Choroid plexus epithelial cell (primary cell): ENCODE measurements around the gene TTBK2.

Experiments
- DNase-seq: peaks from one replicate; pipeline ENCODE4 v3.0.0-alpha.2; 2010; ENCODE audit warnings: low read depth
- H3K4me3 ChIP-seq: 2 replicates; pipeline ENCODE4 v1.5.1; 2011; ENCODE audit warnings: low read depth, mild to moderate bottlenecking, control low read depth, low read length, moderate library complexity
- TF ChIP-seq, protein P1 (sequence below): conservative IDR thresholded peaks from 2 replicates; pipeline ENCODE4 v1.5.1; 2011; ENCODE audit warnings: low read depth, mild to moderate bottlenecking, control low read depth, inconsistent platforms, low read length, moderate library complexity

The TTBK2 gene

GRCh38 chr15:42937143-42937542, 16.6 kb upstream of the TTBK2 start:
- no peak overlapping the region for H3K4me3 ChIP-seq
- TF ChIP-seq, protein P1, sequence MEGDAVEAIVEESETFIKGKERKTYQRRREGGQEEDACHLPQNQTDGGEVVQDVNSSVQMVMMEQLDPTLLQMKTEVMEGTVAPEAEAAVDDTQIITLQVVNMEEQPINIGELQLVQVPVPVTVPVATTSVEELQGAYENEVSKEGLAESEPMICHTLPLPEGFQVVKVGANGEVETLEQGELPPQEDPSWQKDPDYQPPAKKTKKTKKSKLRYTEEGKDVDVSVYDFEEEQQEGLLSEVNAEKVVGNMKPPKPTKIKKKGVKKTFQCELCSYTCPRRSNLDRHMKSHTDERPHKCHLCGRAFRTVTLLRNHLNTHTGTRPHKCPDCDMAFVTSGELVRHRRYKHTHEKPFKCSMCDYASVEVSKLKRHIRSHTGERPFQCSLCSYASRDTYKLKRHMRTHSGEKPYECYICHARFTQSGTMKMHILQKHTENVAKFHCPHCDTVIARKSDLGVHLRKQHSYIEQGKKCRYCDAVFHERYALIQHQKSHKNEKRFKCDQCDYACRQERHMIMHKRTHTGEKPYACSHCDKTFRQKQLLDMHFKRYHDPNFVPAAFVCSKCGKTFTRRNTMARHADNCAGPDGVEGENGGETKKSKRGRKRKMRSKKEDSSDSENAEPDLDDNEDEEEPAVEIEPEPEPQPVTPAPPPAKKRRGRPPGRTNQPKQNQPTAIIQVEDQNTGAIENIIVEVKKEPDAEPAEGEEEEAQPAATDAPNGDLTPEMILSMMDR, result no peak

DNA sequence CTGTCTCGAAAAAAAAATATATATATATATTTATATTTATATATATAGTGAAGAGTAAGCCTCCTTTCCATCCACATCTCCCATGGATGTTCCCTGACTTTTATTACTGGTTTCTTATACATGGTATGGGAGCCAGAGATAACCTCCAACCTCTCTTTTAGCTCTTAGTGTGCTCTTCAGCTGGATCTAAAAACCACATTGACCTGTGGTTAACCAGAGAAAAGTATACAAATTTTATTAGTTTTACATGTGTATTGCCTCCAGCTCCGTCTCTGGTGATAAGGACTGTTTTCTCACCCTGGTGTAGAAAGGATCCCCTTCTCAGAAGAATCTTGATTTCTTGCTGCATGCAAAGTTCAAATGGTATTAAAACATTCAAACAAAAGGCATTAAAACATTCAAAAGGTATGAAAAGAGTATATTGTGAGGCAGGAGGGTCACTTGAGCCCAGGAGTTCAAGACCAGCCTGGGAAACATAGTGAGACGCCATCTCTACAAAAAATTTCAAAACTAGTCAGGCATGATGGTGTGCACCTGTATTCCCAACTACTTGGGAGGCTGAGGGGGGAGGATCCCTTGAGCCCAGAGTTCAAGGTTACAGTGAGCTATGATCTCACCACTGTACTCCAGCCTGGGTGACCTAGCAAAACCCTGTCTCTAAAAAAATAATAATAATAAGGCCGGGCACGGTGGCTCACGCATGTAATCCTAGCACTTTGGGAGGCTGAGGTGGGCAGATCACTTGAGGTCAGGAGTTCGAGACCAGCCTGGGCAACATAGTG, 13.5 kb upstream of the TTBK2 start:
- H3K4me3 ChIP-seq, result no peak overlapping the region
- peak; percentile 50 for DNase-seq
- TF ChIP-seq, protein P1, result no peak

More at GRCh38 chr15:42937143-42937542, 16.6 kb upstream of the TTBK2 start:
- DNase-seq, result no peak

DNA sequence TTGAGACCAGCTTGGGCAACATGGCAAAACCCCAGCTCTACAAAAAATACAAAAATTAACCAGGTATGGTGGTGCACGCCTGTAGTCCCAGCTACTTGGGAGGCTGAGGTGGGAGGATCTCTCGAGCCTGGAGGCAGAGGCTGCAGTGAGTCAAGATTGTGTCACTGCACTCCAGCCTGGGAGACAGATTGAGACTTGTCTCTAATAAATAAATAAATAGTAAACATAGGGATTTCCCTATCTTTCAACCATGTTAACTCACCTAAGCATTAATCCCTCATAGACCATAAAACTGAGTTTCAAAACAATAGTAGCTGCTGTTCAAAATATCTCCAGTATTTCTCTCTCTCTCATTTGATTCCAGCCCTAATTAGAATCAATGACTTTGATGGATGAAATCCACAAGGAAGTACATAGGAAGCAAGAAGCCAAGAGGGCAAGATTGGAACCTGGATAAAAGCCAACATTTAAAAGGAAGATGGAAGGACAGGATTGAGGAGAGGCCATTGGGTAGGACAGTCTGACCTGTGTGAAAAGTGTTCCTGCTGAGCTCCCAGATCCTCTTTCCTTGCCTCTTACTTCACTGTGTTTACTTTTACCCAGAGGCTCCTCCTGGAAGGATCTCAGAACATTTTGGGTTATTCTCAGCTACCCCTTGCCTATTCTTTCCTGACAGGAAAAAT, 12.4 kb upstream of the TTBK2 start:
- TF ChIP-seq, protein P1, result no peak
- H3K4me3 ChIP-seq, result no peak overlapping the region
- peak; percentile 13 for DNase-seq

GRCh38 chr15:42931702-42932486, 11.3 kb upstream of the TTBK2 start:
- DNase-seq, result no peak
- TF ChIP-seq, protein P1, result no peak
- no peak overlapping the region for H3K4me3 ChIP-seq

GRCh38 chr15:42929306-42929848, 8.8 kb upstream of the TTBK2 start:
- TF ChIP-seq, protein P1, result no peak
- H3K4me3 ChIP-seq, result no peak overlapping the region
- no peak for DNase-seq

DNA sequence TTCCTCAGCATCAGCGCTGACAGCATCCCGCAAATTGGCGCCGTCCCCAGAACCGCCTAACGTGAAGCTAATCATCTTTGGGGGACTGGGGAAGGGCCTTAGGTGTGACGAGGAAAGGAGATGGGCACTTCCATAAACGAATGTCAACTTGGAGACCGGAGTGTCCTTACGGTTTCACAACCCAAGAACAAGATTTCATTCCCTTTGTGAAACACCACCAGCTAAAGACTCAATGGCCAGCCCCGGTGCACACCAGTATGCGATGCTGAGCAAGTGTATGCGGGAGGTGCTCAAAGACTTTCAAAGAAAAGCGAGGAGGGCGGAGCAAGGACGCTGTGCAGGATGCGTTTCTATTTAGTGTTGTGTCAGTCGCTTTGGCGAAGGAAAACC, 759 bp upstream of the TTBK2 start:
- TF ChIP-seq, protein P1, result no peak
- DNase-seq, result peak; percentile 41
- H3K4me3 ChIP-seq, result peak overlapping the region; percentile 90
